HG03135 (cell line): ENCODE data around the gene IL15RA.
"Not testable (repeated sequence)": the region's sequence is repeated elsewhere in the genome, so short reads cannot be mapped to it uniquely, and the experiment has no call there.

Source experiments
- ATAC-seq: cut with Tn5 transposase; IDR thresholded peaks from one replicate; pipeline ENCODE4 v1.9.1; 2021; ENCODE audit warnings: mild to moderate bottlenecking, moderate library complexity; ENCODE audit not compliant: unreplicated experiment

The IL15RA gene

GRCh38 chr10:5951721-5952407 is 25.5 kb downstream of the IL15RA start:
- no peak for ATAC-seq

GRCh38 chr10:5951167-5951711 is 26.1 kb downstream of the IL15RA start:
- no peak for ATAC-seq

GRCh38 chr10:5949009-5949759 is 28.2 kb downstream of the IL15RA start:
- ATAC-seq: no peak

GRCh38 chr10:5948208-5948585 is 29.1 kb downstream of the IL15RA start:
- no peak for ATAC-seq

GRCh38 chr10:5947471-5948207 is 29.7 kb downstream of the IL15RA start:
- ATAC-seq: no peak

- no peak for ATAC-seq
Measured at GRCh38 chr10:5946786-5947185, 30.6 kb downstream of the IL15RA start.

- ATAC-seq: not testable (repeated sequence)
Measured at GRCh38 chr10:5946419-5946775, 30.9 kb downstream of the IL15RA start.

GRCh38 chr10:5945561-5946418 is 31.6 kb downstream of the IL15RA start:
- no peak for ATAC-seq

GRCh38 chr10:5945190-5945509 is 32.2 kb downstream of the IL15RA start:
- ATAC-seq: no peak

GRCh38 chr10:5944389-5945189 is 32.8 kb downstream of the IL15RA start:
- no peak for ATAC-seq

GRCh38 chr10:5943536-5943935 is 33.8 kb downstream of the IL15RA start:
- ATAC-seq: no peak

GRCh38 chr10:5942474-5942873 is 34.9 kb downstream of the IL15RA start:
- no peak for ATAC-seq

GRCh38 chr10:5942001-5942400 is 35.3 kb downstream of the IL15RA start:
- ATAC-seq: no peak

GRCh38 chr10:5941579-5941978 is 35.8 kb downstream of the IL15RA start:
- no peak for ATAC-seq

- no peak for ATAC-seq
Measured at GRCh38 chr10:5940807-5941218, 36.5 kb downstream of the IL15RA start.

- ATAC-seq: no peak
Measured at GRCh38 chr10:5938291-5938690, 39.1 kb downstream of the IL15RA start.

- no peak for ATAC-seq
Measured at GRCh38 chr10:5937016-5937415, 40.3 kb downstream of the IL15RA start.

- ATAC-seq: no peak
Measured at GRCh38 chr10:5935628-5936027, 41.7 kb downstream of the IL15RA start.

- ATAC-seq: no peak
Measured at GRCh38 chr10:5933909-5934546, 43.3 kb downstream of the IL15RA start.

GRCh38 chr10:5932345-5932744 is 45.0 kb downstream of the IL15RA start:
- no peak for ATAC-seq
